Measurements from ENCODE around the gene PTCHD4.

PTCHD4 gene

GRCh38 chr6:48099713-48100587 is 11.0 kb downstream of the PTCHD4 start:
- DNase-seq, result no peak

GRCh38 chr6:48098923-48099322 is 12.1 kb downstream of the PTCHD4 start:
- no peak for DNase-seq

GRCh38 chr6:48092550-48093217 is 18.3 kb downstream of the PTCHD4 start:
- DNase-seq, result no peak

GRCh38 chr6:48090546-48090945 is 20.5 kb downstream of the PTCHD4 start:
- DNase-seq, result no peak

- DNase-seq, result no peak
These were observed 23.5 kb downstream of the PTCHD4 start for GRCh38 chr6:48087448-48087847.

- no peak for DNase-seq
These were observed 24.8 kb downstream of the PTCHD4 start for GRCh38 chr6:48086187-48086586.

- DNase-seq, result no peak
These were observed 25.8 kb downstream of the PTCHD4 start for GRCh38 chr6:48085131-48085741.

GRCh38 chr6:48084201-48084600 is 26.8 kb downstream of the PTCHD4 start:
- no peak for DNase-seq

- DNase-seq, result no peak
These were observed 30.6 kb downstream of the PTCHD4 start for GRCh38 chr6:48080227-48081009.

- no peak for DNase-seq
These were observed 32.9 kb downstream of the PTCHD4 start for GRCh38 chr6:48078120-48078519.

- DNase-seq, result no peak
These were observed 35.8 kb downstream of the PTCHD4 start for GRCh38 chr6:48075181-48075580.

GRCh38 chr6:48073976-48074767 is 36.8 kb downstream of the PTCHD4 start:
- no peak for DNase-seq

GRCh38 chr6:48071833-48072232 is 39.2 kb downstream of the PTCHD4 start:
- no peak for DNase-seq

- no peak for DNase-seq
These were observed 41.7 kb downstream of the PTCHD4 start for GRCh38 chr6:48069280-48069679.

- no peak for DNase-seq
These were observed 42.4 kb downstream of the PTCHD4 start for GRCh38 chr6:48068278-48069251.

GRCh38 chr6:48067886-48068277 is 43.1 kb downstream of the PTCHD4 start:
- DNase-seq, result no peak

GRCh38 chr6:48067148-48067712 is 43.8 kb downstream of the PTCHD4 start:
- DNase-seq, result no peak

GRCh38 chr6:48061265-48061990 is 49.6 kb downstream of the PTCHD4 start:
- no peak for DNase-seq

Measured in stimulated activated CD4-positive, alpha-beta T cell treated with anti-CD3 and anti-CD28 coated beads, Interleukin-1b, Interleukin-23, amount 100 ng/mL, for 48 hours (primary cell).